GM18502 (cell line): ENCODE data around the gene CILP.

Source experiments
- ATAC-seq: cut with Tn5 transposase; IDR thresholded peaks from one replicate; pipeline ENCODE4 v1.9.1; 2021; ENCODE audit warnings: mild to moderate bottlenecking; ENCODE audit not compliant: unreplicated experiment, poor library complexity

Gene CILP

GRCh38 chr15:65165875-65166274 lies 45.4 kb downstream of the CILP start:
- no peak for ATAC-seq

GRCh38 chr15:65164139-65164538 lies 47.1 kb downstream of the CILP start:
- no peak for ATAC-seq

- ATAC-seq: no peak
These were observed 48.2 kb downstream of the CILP start for GRCh38 chr15:65163041-65163440.

DNA sequence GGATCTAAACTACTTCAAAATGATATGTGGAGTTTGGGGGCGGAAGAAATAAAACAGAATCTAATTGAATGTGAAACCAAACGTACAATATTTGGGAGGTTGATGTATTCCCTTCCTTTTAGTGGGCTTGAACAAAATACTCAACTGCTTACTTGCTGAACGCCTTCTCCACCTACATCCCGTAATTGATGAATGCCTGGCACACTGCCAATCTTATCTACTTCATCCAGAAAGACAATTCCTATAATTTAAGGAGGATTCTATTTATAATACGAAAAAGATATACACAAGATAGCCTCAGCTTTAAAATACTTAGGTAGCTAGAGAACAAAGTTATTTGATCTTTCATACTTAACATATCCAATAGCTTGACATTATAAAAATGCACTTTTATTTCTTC lies 54.6 kb downstream of the CILP start:
- ATAC-seq: no peak

DNA sequence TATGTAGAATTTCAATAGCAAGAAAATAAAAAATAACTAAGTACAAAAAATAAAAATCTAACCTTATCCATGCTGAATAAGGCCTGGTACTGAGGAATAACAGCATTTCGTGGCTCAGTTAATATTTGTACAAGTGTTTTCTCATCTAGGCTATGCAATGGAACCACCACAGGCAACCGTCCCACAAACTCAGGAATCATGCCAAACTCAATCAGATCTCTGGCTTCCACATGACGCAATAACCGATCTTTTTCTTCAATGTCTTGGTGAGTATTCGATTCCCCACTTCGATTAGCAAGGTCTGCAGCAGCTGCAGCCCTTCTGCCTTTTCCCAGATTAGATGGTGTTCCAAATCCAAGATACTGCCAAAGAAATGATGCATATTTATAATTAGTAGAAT lies 56.6 kb downstream of the CILP start:
- ATAC-seq: no peak

DNA sequence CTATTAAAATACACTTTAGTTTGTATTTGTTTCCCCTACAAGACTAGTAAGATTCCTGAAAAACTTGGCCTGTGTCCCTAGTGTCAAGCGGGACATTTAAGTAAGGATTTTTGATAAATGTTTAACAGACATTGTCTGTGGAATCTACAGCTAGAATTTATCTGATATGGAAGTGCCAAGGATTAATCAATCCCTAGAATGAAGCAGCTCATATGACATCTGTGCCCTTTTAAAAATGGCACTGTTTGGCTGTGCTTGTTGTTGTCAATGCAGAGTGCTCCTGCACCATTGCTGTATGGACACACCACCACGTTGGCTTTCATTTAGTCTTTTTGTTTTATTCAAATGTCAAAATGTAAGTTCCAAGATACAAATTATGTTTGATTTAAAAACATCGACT lies 63.4 kb downstream of the CILP start:
- ATAC-seq: no peak

DNA sequence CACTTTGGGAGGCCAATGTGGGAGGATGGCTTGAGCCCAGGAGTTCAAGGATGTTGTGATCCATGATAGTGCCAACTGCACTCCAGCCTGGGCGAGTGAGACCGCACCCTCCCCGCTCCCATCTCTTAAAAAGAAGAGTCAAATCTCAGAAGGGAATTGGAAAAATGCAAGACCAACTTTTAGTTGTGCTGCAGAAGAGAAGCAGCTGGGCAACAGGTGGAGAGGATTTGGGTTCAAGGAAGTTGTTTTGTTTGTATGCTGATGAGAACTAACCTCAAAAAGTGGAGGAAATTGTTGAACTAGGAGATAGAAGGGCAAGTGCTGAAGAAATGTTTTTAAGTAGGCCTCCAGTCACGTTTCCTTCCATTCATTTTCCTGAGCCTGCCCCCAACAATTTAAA lies 64.8 kb downstream of the CILP start:
- ATAC-seq: no peak
